Effector memory CD4-positive, alpha-beta T cell (primary cell): ENCODE measurements around the gene CMBL.

Source experiments
- DNase-seq, 3 donors: peaks; one replicate each; pipeline ENCODE4 v3.0.0-alpha.2; 2020
- H3K27ac ChIP-seq: 2 replicates; pipeline ENCODE4 v1.7.0; 2013; ENCODE audit warnings: mild to moderate bottlenecking, low read length, moderate library complexity; ENCODE audit not compliant: insufficient read depth, poor library complexity, severe bottlenecking
- H3K27me3 ChIP-seq: replicated peaks from 2 replicates; pipeline ENCODE4 v1.7.0; 2013; ENCODE audit warnings: mild to moderate bottlenecking, low read length; ENCODE audit not compliant: insufficient read depth, control insufficient read depth, poor library complexity, severe bottlenecking
- H3K36me3 ChIP-seq: 2 replicates; pipeline ENCODE4 v1.7.0; 2013; ENCODE audit warnings: mild to moderate bottlenecking, low read length, moderate library complexity; ENCODE audit not compliant: control insufficient read depth, insufficient read depth
- H3K4me1 ChIP-seq: 2 replicates; pipeline ENCODE4 v1.7.0; 2013; ENCODE audit warnings: low read length, mild to moderate bottlenecking; ENCODE audit not compliant: control insufficient read depth, insufficient read depth, poor library complexity, severe bottlenecking
- H3K4me3 ChIP-seq: 2 replicates; pipeline ENCODE4 v1.7.0; 2013; ENCODE audit warnings: low read length, low read depth, mild to moderate bottlenecking; ENCODE audit not compliant: insufficient read depth, poor library complexity, severe bottlenecking
- H3K9me3 ChIP-seq: 2 replicates; pipeline ENCODE4 v1.7.0; 2013; ENCODE audit warnings: mild to moderate bottlenecking, low read length, moderate library complexity; ENCODE audit not compliant: control insufficient read depth

Gene CMBL

GRCh38 chr5:10333154-10334006 lies 25.7 kb upstream of the CMBL start:
- no peak overlapping the region for H3K27ac ChIP-seq

GRCh38 chr5:10332301-10332700 lies 24.6 kb upstream of the CMBL start:
- no peak overlapping the region for H3K4me3 ChIP-seq
- no peaks in the 10 kb centered on the region for H3K36me3 ChIP-seq
- no peak for DNase-seq
- H3K9me3 ChIP-seq: no peaks in the 10 kb centered on the region
- H3K27ac ChIP-seq: no peak overlapping the region
- H3K27me3 ChIP-seq: peaks cover 21% of the 10 kb centered on the region
- peaks cover 9% of the 10 kb centered on the region for H3K4me1 ChIP-seq

More at GRCh38 chr5:10333154-10334006, 25.7 kb upstream of the CMBL start:
- Histone ChIP-seq H3K27me3 (peaks cover 21% of the 10 kb centered on the region), H3K36me3 (no peaks in the 10 kb centered on the region), H3K4me3 (peak overlapping the region; percentile 62), H3K4me1 (peaks cover 9% of the 10 kb centered on the region), H3K9me3 (no peaks in the 10 kb centered on the region)
- no peak for DNase-seq

- peaks cover 9% of the 10 kb centered on the region for H3K4me1 ChIP-seq
- no peak overlapping the region for H3K4me3 ChIP-seq
- DNase-seq: no peak
Measured at GRCh38 chr5:10331341-10331796, 23.7 kb upstream of the CMBL start.

GRCh38 chr5:10330511-10331230 lies 23.0 kb upstream of the CMBL start:
- Histone ChIP-seq H3K27ac (no peak overlapping the region), H3K36me3 (no peaks in the 10 kb centered on the region), H3K4me3 (no peak overlapping the region), H3K4me1 (peaks cover 9% of the 10 kb centered on the region), H3K9me3 (no peaks in the 10 kb centered on the region), H3K27me3 (peaks cover 21% of the 10 kb centered on the region)
- no peak for DNase-seq

More at GRCh38 chr5:10331341-10331796, 23.7 kb upstream of the CMBL start:
- Histone ChIP-seq H3K27ac (no peak overlapping the region), H3K27me3 (peaks cover 21% of the 10 kb centered on the region), H3K9me3 (no peaks in the 10 kb centered on the region), H3K36me3 (no peaks in the 10 kb centered on the region)

- Histone ChIP-seq H3K27ac (no peak overlapping the region), H3K36me3 (no peaks in the 10 kb centered on the region), H3K27me3 (peaks cover 21% of the 10 kb centered on the region), H3K4me1 (peaks cover 9% of the 10 kb centered on the region), H3K9me3 (no peaks in the 10 kb centered on the region), H3K4me3 (no peak overlapping the region)
- DNase-seq: no peak
Measured at GRCh38 chr5:10329820-10330481, 22.2 kb upstream of the CMBL start.

GRCh38 chr5:10329446-10329819 lies 21.7 kb upstream of the CMBL start:
- Histone ChIP-seq H3K9me3 (no peaks in the 10 kb centered on the region), H3K36me3 (no peaks in the 10 kb centered on the region), H3K27ac (no peak overlapping the region), H3K27me3 (peaks cover 21% of the 10 kb centered on the region), H3K4me1 (peaks cover 9% of the 10 kb centered on the region), H3K4me3 (no peak overlapping the region)
- no peak for DNase-seq

GRCh38 chr5:10328323-10328722 lies 20.6 kb upstream of the CMBL start:
- Histone ChIP-seq H3K4me1 (peaks cover 5% of the 10 kb centered on the region), H3K9me3 (no peaks in the 10 kb centered on the region), H3K27me3 (peaks cover 10% of the 10 kb centered on the region), H3K27ac (no peak overlapping the region), H3K36me3 (no peaks in the 10 kb centered on the region), H3K4me3 (no peak overlapping the region)
- DNase-seq: no peak

- Histone ChIP-seq H3K9me3 (no peaks in the 10 kb centered on the region), H3K27me3 (no peaks in the 10 kb centered on the region), H3K4me1 (no peaks in the 10 kb centered on the region), H3K4me3 (no peak overlapping the region), H3K36me3 (no peaks in the 10 kb centered on the region), H3K27ac (no peak overlapping the region)
- no peak for DNase-seq
Measured at GRCh38 chr5:10324518-10325370, 17.0 kb upstream of the CMBL start.
